Inferior parietal cortex (tissue), 1 donor: ENCODE measurements around the gene ACCSL.
A peak's percentile ranks its signal among the peaks of the same experiment; 100 is the strongest.

Experiments
- DNase-seq: peaks from one replicate; pipeline ENCODE4 v3.0.0-alpha.2; 2016; ENCODE audit errors: extremely low spot score

The ACCSL gene

GRCh38 chr11:44057340-44057739, 9.6 kb downstream of the ACCSL start:
- DNase-seq: no peak

- no peak for DNase-seq
Measured at GRCh38 chr11:44058275-44058674, 10.5 kb downstream of the ACCSL start.

DNA sequence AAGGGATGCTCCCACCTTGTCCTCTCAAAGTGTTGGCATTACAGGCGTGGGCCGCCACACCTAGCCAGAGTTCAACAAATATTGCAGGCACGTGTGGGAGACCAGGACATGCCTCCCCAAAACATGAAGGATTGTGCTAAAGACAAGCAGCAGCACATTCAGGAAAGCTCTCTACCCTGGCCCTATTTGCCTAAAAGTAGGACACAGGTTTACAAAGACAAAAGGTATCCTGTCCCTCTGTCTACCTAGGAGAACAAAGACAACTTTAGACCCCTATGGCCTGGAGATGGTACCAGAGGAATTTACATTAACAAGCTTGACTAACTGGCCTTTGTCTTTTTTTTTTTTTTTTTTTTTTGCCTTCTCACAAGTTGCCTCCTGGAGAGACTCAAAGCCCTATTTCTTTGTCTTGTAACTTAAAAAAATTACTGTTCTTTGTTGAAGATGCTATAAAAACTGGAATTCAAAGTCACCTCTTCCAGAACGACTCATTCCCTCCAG, 17.4 kb downstream of the ACCSL start:
- DNase-seq: no peak

- peak; percentile 79 for DNase-seq
Measured at GRCh38 chr11:44065841-44066731, 18.3 kb downstream of the ACCSL start, which contains the start of gene ACCS. Gene ACCS (plus strand): TSS chr11:44066270. CDS start chr11:44067628, 1,358 bp downstream.

DNA sequence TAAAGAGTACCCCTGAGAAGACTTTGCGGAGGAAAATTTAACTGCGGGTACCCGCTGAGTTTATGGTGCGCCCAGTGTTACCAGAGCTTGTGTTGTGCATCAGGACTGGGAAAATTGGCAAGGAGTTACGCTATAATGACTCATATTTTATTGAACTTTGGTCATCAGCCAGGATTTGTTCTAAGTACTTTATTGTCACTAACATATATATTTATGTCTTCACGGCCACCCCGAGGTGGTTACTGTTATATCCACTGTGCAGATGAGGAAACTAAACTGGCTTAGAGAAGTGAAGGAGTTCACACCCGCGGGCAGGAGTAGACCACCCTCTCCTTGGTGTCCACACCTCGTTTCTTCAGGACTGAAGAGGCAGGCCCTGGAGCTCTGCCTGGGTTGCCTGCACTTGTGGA, 19.0 kb downstream of the ACCSL start:
- DNase-seq: peak; percentile 11

- no peak for DNase-seq
Measured at GRCh38 chr11:44067266-44067665, 19.5 kb downstream of the ACCSL start.

GRCh38 chr11:44068180-44068579, 20.4 kb downstream of the ACCSL start:
- no peak for DNase-seq

DNA sequence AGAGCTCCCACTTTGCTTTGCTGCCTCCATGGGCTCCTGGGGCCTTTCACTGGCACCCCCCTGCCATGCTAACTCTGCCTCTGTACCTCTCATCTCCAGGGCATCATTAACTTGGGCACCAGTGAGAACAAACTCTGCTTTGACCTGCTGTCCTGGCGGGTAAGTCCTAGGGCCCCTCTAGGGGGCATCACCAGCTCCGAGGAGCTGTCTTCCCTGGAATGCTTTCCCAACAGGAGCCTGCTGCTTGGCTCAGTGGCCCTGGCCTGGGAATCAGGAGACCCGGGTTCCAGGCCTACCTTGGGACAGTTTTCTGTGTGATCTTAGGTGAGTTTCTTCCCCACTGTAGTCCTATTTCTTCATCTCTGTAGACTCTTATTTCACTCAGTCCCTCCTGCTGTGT, 23.4 kb downstream of the ACCSL start:
- no peak for DNase-seq

DNA sequence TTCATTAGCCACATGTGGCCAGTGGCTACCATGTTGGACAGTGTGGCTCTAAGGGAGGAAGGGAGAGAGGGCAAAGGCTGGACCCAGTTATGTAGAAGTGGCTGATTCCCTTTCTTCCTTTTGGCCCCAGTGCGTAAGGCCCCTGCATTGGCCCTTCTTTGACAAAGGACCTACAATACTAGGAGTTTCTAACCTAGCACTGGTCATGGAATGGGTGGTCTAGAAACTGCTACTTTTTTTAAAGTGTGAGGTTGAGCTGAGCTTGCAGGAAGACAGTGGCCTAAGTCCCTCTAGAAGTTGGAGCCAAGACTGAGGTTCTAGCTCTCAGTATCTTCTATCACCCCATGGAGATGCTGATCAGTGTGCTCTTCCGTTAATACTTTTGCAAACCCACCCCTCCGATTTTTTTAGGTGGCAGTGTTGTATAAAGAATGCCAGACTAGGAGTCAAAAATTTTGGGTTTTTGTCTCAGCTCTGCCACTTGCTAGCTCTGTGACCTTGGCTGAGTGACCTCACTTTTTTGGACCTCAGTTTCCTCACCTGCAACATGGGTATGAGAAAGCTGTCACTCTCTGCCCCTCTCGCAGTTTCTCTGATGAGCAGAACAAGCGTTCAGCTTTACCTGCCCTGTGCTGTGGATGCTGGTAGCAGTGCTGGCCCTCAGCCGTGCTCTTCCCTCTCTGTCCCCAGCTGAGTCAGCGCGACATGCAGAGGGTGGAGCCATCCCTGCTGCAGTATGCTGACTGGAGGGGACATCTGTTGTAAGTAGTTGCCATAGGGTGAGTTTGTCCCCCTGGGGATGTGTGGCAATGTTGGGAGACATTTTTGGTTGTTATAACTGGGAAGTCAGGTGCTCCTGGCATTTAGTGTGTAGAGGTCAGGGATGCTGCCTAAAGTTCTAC, 25.2 kb downstream of the ACCSL start:
- DNase-seq: no peak

DNA sequence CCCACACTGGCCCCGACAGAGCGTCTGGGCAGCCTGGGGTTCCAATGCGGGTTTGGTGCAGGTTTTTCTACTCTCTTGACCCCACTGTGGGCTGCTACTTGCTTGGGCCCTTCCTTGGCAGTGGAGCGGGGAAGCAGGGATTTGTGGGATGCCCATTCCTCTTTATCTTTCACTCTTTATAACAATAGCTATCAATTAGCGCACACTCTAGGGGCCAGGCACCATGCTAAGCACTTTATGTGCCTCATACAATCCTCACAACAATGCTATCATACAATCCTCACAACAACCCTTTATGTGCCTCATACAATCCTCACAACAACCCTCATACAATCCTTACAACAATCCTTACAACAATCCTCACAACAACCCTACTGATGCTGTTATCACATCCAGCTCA, 31.0 kb downstream of the ACCSL start:
- DNase-seq: no peak

DNA sequence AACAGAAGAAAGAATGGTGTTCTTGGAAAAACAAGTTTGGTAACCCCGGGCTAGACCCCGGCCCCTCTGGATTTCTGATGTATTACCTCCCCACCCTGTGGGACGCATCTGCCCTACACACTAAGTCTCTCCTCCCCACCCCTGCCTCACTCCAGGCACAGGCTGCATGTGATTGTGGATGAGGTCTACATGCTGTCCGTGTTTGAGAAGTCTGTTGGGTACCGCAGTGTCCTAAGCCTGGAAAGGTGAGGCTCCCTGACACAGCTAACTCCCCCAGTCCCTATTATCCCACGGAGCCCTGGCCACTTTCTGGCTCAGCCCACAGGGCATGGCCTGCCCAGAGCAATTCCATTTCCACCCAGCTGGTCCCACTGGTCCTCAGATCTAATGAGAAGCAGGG, 31.6 kb downstream of the ACCSL start:
- DNase-seq: no peak

DNA sequence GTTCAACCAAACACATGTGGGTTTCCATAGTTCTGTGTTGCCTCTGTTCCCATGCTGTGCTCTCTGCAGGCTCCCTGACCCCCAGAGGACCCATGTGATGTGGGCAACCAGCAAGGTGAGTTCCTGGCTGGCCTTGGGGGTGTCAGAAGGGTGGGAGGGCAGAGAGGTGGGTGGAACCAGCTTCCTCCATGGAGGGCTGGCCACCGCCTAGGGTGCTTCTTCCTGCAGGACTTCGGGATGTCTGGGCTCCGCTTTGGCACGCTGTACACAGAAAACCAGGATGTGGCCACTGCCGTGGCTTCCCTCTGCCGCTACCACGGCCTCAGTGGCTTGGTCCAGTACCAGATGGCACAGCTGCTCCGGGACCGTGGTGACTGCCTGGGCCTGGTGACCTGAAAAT, 33.2 kb downstream of the ACCSL start:
- no peak for DNase-seq

- DNase-seq: no peak
Measured at GRCh38 chr11:44082645-44083044, 34.9 kb downstream of the ACCSL start.

- no peak for DNase-seq
Measured at GRCh38 chr11:44083433-44083832, 35.7 kb downstream of the ACCSL start.

GRCh38 chr11:44083906-44084305, 36.1 kb downstream of the ACCSL start:
- DNase-seq: no peak

- no peak for DNase-seq
Measured at GRCh38 chr11:44085330-44085729, 37.5 kb downstream of the ACCSL start.

DNA sequence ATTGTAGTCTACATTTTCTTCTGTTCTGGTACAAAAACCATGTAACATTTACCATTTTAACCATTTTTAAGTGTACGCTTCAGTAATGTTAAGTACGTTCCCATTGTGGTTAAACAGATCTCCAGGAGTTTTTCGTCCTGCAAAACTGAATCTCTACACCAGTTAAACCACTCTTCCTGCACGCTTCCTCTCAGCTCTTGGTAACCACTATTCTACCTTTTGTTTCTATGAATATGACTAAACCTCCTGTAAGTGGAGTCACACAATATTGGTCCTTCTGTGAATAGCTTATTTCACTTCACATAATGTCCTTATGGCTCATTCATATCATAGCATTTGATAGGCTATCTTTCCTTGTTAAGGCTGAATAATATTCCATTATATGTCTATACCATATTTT, 40.6 kb downstream of the ACCSL start:
- no peak for DNase-seq

DNA sequence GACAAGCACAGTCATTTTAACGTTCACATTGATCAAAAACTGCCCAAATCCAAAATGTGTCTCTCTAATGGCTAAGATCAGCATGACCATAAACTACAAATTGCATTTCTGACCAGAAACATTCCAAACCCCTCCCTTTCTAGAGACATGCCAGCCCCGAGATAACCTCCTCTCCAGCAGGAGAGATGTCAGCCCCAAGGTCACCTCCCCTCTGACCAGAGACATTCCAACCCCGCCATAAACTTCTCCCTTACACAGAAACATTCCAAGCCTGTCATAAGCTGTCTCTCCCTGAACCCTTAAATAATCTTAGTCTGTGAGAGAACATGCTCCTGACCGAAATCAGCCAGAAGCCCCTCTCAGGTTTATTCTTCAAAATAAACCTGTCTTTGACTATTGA, 41.1 kb downstream of the ACCSL start:
- DNase-seq: no peak

- DNase-seq: no peak
Measured at GRCh38 chr11:44090539-44090938, 42.8 kb downstream of the ACCSL start.

GRCh38 chr11:44094260-44094868, 46.6 kb downstream of the ACCSL start:
- DNase-seq: peak; percentile 95

DNA sequence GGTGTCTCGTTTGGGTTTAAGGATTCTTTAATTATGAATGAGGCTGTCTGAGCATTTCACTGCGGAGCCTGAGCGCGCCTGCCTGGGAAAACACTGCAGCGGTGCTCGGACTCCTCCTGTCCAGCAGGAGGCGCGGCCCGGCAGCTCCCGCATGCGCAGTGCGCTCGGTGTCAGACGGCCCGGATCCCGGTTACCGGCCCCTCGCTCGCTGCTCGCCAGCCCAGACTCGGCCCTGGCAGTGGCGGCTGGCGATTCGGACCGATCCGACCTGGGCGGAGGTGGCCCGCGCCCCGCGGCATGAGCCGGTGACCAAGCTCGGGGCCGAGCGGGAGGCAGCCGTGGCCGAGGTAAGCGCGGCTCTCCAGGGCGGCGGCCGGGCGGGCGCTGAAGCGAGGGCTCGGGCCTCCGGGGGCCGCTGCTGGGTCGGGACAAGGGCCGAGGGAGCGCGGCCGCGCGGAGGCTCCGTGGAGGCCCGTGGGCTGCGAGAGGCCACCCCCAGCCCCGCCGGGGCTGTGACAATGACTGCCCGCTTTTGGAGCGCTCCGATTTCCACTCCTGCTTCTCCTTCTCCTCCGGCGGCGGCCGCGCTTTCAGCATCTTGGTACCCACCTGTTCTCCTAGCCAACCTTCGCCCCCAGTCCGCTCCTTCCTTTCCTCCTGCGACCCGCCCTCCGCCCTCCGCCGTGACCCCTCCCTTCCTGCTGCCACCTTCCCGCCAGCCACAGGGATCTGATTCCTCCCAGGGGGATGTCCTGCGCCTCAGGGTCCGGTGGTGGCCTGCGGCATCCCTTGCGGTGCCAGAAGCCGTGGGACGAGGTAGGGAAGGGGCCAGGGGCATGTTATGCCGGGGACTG, 48.0 kb downstream of the ACCSL start, which contains the start of gene EXT2:
Gene EXT2, plus strand, starts transcription at position 173 of the 854 bp plus-strand sequence. CDS start 12,035 bp downstream, outside the sequence.
- DNase-seq: peak; percentile 85
